Putamen (tissue), 1 donor: ENCODE data around the gene ARMC6.

ENCODE experiments used
- DNase-seq: peaks from one replicate; pipeline ENCODE4 v3.0.0-alpha.2; 2016; ENCODE audit warnings: low spot score

Gene ARMC6

GRCh38 chr19:19033426-19034203, at the start of gene ARMC6, which contains the start of gene SUGP2:
ARMC6 (plus strand) TSS chr19:19033603; CDS start chr19:19034210, 607 bp downstream.
SUGP2 (minus strand) TSS chr19:19033517; CDS start chr19:19031071, 2,446 bp downstream.
- peak; percentile 87 for DNase-seq

- DNase-seq: no peak
Observed at GRCh38 chr19:18984251-18984650, 49.2 kb upstream of the ARMC6 start.

DNA sequence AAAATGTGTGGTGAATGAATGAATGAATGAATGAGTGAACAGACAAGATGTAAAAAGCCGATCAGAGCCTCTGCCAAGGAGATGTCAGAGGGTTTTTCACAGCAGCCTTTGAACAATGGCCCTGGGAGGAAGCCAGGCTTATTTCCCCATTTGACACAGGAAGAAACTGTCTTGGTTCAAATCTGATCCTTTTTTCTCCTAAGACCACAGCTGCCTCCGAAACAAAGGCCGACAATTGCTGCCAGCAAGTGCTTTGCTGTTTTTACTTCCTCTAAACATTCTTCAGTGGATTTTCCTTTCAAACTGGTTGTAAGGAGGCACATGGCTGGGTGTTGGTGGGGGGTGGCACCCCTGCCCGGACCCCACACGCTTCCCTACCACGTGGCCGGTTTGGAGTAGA, 48.1 kb upstream of the ARMC6 start:
- DNase-seq: peak; percentile 62

DNA sequence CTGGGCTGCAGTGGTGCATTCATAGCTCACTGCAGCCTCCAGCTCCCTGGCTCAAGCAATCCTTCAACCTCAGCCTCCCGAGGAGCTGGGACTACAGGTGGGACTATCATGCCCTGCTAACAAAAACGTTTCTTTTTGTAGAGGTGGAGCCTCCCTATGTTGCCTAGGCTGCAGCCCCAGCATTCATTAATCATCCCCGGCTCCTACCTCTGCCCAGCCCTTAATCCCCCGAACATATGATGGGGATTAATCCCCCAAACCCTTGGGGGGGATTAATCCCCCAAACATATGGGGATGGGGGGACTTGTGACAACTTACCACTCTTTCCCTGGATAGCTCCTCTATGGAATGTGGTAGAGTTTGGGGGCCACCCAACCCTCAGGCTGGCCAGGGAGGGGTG, 45.9 kb upstream of the ARMC6 start:
- DNase-seq: no peak

DNA sequence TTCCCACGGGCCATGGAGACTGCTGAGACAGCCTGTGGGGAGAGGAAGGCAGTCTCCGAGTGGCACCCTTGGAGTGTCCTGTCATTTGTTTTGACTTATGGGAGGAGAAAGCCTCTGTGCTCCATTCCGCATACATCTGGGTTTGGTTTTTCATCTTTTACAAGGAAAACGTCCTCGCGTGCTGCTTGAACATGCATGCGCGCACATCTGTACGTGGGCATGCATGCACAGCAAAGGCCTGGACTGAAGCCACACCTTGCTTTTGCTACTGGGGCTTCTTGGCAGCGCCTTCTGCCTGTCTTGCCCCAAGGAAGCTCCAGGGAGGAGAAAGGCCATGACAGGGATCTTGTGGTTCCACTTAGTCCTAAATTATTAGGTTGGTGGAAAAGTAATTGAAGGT, 44.1 kb upstream of the ARMC6 start:
- DNase-seq: no peak

DNA sequence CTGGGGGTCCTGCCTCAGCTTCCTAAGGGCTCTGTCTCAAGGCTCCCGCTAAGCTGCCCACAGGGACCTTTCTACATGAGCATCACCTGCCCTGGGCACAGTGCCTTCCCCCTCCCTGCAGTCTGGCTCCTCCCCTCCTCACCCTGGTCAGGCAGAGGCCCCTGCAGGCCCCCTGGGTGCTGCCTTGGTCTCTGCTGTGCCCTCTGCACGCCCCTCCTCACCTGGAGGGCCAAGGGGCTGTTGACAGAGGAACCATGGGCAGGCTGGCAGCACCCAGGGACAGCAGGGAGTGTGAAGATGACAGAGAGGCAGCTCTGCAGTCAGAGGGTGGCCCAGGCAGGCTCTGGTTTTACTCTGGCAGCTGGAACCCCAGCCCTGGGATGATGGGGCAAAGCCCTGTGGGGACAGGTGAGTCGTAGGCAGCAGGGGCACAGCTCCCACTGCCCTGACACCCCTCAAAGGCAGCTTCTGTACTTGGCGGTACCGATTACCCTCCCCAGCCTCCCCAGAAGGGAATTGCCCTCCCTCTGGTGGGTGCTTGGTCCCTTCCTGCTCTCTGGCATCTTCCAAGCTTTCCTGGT, 43.2 kb upstream of the ARMC6 start:
- no peak for DNase-seq

DNA sequence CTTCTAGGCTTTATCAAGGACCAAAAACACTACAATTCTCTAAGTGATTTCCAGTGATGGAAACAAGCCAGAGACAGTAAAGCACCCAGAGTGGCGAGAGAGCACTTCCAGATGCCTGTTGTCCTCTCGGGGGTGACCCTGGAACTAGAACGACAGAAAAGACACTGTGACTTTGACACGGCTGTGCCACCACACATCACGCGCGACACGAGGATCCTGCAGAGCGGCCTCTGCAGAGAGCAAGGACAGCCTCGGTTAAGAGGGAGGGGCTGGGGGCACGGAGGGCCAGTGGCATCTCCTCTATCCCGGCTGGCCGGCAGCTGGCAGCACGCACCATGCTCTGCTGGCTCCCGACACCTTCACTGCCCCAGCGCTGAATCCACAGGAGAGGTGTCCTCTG, 42.4 kb upstream of the ARMC6 start:
- no peak for DNase-seq

GRCh38 chr19:18991468-18991867, 41.9 kb upstream of the ARMC6 start:
- no peak for DNase-seq

DNA sequence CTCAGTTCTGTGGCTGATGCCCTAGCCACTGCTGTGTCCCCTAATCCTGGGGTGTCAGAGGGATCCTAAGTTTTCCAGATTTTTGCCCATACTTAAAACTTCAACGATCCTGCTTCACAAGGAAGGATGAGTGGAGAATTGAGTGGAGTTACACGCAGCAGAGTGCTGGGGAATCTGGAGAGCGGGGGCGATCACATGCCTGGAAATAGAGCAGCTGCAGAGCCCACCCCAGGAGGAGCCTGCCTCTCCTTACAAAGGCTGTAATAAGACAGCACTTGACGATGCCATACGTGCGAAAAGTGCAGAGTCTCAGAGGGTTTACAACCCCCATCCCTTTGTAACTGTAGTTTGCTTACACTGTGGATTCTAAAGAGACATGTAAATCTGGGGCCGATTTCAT, 40.7 kb upstream of the ARMC6 start:
- DNase-seq: no peak

- DNase-seq: no peak
Observed at GRCh38 chr19:18993115-18993514, 40.3 kb upstream of the ARMC6 start.

DNA sequence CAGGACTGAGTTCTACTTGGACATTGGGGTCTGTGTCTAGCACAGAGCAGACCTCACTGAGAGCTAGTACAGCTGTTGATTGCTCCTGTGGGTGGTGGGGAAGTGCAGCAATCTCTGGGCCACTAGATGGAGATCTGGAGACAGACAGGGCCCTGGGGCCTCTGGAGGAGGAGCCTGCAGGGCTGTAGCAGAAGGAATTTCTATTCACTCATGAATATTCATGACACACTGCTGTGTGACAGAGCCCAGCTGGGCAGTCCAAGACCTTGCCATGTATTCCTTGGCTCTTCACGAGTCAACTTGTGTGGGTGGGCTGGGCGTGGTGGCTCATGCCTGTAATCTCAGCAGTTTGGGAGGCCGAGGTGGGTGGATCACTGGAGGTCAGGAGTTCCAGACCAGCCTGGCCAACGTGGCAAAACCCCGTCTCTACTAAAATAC, 37.6 kb upstream of the ARMC6 start:
- peak; percentile 86 for DNase-seq

GRCh38 chr19:18996351-18996750, 37.1 kb upstream of the ARMC6 start:
- DNase-seq: no peak

DNA sequence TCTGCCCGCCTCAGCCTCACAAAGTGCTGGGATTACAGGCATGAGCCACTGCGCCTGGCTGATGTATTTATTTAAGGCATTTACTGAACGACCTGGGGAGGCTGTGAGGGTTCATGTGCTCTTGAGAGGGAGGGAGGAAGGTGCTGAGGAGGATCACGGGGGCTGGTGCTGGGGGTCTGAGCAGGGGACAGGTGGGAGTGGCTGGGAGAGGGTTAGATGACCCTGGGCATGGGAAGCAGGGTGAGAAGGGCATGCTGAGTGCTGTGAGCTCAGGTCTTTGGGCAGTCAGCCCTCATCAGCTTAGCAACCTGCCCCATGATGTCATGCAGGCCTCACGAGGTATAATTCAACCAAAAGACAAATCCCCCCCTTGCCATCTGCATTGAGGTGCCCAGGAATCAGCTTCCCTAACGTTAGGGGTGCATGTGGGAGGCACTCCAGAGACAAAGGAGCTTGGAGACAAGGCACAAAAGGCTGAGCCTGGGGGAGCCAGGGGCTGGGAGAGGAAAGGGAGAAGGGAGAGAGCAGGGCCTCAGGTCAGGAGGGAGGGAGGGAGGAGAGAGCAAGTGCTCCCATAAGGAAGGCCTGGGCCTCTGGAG, 36.5 kb upstream of the ARMC6 start:
- DNase-seq: no peak

- DNase-seq: no peak
Observed at GRCh38 chr19:18998276-18998675, 35.1 kb upstream of the ARMC6 start.

- DNase-seq: no peak
Observed at GRCh38 chr19:18999016-18999758, 34.2 kb upstream of the ARMC6 start.

DNA sequence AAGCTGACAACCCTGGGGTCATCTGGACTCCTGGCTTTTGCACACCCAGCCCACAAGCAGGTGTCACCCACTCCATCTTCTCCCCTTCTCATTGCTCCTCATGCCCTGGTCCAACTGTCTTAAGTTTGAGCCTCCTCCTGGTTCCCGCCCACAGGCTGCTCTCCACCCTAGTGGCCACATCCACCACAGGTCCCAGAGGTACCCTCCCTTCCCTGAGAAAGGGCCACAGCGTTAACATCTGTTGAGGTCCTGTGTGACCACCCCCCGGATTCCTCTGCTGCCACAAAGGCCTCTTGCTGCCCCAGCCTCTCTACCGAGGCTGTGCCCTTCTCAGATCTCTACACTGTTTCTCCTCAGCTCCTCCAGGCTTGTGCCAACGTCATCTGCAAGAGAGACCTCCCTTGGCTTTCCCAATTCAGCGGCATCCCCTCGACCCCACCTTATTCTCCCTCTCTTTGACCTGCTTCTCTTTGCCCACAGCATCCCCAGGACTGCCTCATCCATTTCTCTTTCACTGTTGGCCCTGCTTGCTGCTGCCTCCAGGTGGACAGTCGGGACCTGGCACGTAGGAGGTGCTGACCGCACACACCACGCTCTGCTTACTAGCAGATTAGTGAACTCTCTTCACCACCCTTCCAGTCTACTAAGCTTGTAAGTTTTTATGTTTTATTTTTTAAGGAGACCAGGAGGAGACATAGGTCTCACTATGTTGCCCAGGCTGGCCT, 33.3 kb upstream of the ARMC6 start:
- no peak for DNase-seq

DNA sequence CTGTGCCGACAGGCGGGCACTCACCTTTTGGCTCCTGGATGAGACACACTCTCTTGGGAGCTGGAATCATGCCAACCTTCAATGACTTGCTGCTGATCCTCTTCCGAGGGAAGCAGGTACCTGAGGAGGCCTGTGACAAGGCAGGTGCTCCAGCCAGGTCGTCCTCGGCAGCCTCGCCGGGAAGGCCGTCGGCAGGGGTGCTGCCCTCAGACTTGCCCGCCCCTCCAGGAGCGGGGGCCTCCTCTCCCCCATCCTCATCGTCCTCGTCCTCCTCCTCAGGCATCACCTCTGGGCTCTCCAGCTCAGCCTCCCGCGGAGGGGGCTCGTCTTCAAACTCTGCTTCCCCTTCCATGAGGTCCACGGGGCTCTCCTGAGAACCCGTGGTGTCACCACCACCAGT, 29.3 kb upstream of the ARMC6 start:
- DNase-seq: no peak

DNA sequence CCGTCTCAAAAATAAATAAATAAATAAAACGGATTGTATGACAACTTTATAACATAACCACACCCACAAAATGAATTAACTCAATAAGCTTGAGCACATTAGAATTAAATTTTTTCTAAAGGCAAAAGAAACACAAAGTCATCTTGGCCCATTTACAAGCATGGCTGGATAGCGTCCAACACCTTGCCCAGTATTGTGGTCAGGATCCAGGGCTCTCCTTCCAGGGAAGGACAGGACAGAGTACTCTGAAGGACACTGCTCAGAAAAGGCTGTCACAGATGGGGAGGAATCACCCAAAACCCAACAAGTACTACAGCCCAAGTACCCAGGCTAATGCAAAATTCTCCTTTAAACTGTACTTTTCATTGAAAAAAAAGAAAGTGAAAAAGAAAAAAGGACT, 27.2 kb upstream of the ARMC6 start:
- no peak for DNase-seq

- DNase-seq: no peak
Observed at GRCh38 chr19:19009951-19010350, 23.5 kb upstream of the ARMC6 start.

GRCh38 chr19:19010551-19010950, 22.9 kb upstream of the ARMC6 start:
- no peak for DNase-seq

DNA sequence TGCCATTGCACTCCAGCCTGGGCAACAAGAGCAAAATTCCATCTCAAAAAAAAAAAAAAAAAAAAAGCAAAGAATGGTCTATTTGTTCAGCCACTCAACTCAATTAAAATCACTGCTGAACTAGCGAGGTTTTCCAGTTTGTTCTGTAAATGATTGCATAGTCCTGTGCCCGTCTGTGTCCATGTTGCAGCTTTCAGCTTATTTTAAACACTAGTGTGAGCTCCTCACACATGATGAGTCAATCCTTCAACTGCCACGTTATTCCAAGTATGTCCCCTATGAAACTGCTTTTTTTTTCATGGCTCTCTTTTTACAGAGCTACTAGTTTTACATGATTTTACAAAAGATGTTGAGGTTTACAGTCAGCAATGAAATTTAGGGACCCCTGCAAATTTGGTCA, 12.3 kb upstream of the ARMC6 start:
- DNase-seq: no peak

DNA sequence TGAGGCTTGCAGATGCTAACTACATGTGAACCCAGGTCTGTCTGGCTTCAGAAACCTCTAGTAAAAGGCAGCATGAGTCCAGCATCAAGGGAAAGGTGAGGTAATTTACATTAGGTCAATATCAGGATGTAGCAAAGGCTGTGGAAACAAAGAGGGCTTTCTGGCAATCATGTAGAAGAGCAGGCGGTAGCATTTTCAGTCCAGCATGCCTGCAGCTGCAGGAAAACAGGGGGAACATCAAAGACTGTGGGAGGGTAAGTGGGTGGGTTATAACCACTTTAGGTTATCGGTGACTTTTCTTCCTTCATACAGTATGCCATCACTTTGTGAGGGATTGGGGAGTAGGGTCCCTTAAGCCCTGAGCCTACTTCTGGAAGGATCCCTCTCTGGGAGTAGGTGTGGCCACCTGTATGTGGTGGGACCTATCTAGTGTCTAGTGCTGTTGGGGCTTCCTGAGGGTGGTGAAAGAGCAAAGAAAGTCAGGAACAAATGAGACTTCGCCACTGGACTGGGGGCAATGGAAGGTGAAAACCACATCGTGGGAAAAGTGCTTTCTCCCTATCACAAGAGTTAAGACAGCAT, 10.9 kb upstream of the ARMC6 start:
- DNase-seq: no peak
